Neural progenitor cell (in vitro differentiated cells): ENCODE data around the gene PBX4.

Experiments used
- EZH2 ChIP-seq: fragments of 200-600 bp; sonication (generic); IDR thresholded peaks from 2 replicates; pipeline ENCODE4 v1.6.1; 2017; ENCODE audit warnings: antibody characterized with exemption, mild to moderate bottlenecking, moderate library complexity
- EZH2phosphoT487 ChIP-seq: fragments of 200-600 bp; sonication (generic); IDR thresholded peaks from 2 replicates; pipeline ENCODE4 v1.6.1; 2017; ENCODE audit warnings: antibody characterized with exemption
- TF ChIP-seq, protein P1 (sequence below): fragments of 200-600 bp; sonication (generic); IDR thresholded peaks from 2 replicates; pipeline ENCODE4 v1.5.1; 2017; ENCODE audit warnings: antibody characterized with exemption, mild to moderate bottlenecking

DNA sequence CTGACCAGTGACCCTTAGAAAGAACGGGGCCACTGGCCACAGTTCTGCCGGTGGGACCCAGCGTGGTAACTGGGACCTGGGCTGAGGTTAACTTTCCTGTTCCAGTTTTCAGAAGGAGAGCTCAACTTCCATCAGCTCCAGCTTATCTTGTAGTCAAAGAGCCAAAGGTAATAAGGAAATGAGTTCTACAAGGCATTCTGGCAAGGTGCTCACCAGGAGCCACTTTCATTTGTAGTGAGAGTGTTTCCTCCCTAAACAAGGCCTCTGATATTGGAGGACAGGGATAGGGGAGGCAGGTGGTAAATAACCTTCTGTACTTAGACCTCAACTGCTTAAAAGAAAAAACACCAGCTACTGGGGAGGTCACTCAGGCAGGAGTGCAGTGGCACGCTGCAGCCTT, 38.1 kb downstream of the PBX4 start:
- TF ChIP-seq EZH2phosphoT487 (no peak), EZH2 (no peak)
- TF ChIP-seq, protein P1, sequence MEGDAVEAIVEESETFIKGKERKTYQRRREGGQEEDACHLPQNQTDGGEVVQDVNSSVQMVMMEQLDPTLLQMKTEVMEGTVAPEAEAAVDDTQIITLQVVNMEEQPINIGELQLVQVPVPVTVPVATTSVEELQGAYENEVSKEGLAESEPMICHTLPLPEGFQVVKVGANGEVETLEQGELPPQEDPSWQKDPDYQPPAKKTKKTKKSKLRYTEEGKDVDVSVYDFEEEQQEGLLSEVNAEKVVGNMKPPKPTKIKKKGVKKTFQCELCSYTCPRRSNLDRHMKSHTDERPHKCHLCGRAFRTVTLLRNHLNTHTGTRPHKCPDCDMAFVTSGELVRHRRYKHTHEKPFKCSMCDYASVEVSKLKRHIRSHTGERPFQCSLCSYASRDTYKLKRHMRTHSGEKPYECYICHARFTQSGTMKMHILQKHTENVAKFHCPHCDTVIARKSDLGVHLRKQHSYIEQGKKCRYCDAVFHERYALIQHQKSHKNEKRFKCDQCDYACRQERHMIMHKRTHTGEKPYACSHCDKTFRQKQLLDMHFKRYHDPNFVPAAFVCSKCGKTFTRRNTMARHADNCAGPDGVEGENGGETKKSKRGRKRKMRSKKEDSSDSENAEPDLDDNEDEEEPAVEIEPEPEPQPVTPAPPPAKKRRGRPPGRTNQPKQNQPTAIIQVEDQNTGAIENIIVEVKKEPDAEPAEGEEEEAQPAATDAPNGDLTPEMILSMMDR, result no peak
